ENCODE results near the gene COL27A1. TPM values are rescaled to one million over a fixed set of nuclear protein-coding genes. Genes with fewer than 3 reads are reported as not detected.
A peak's percentile ranks its signal among the peaks of the same experiment; 100 is the strongest.

The COL27A1 gene
- total and polyA plus RNA-seq, 5 donors: 2.6 to 10.3 (median 8.4) TPM

- DNase-seq (peak in 2 of 3 donors; percentile 83 to 86), ATAC-seq (peak; percentile 28 to 70)
- H3K4me3 ChIP-seq (ENCODE audit: low read length): no peak overlapping the region
- H3K4me1 ChIP-seq (ENCODE audit: control insufficient read depth, insufficient read depth, low read length): peaks cover 16% of the 10 kb centered on the region
- WGBS: 63% methylated on average over 7 of the region's 7 CpGs
- no peak overlapping the region for H3K27ac ChIP-seq (ENCODE audit: low read length)
- intact Hi-C loops (cut with DNase I): no loop called here
- no peaks in the 10 kb centered on the region for H3K27me3 ChIP-seq (ENCODE audit: control insufficient read depth, insufficient read depth)
- H3K9me3 ChIP-seq (ENCODE audit: control insufficient read depth, low read length): no peaks in the 10 kb centered on the region
Observed at GRCh38 chr9:114214686-114215414, 59.5 kb downstream of the COL27A1 start.

GRCh38 chr9:114216081-114216480 is 60.7 kb downstream of the COL27A1 start:
- ATAC-seq (peak; percentile 28 to 58), DNase-seq (peak in 2 of 3 donors; percentile 84 to 87)
- no peaks in the 10 kb centered on the region for H3K9me3 ChIP-seq (ENCODE audit: control insufficient read depth, low read length)
- H3K27ac ChIP-seq (ENCODE audit: low read length): no peak overlapping the region
- 40% methylated on average over 7 of the region's 7 CpGs for WGBS
- H3K27me3 ChIP-seq (ENCODE audit: control insufficient read depth, insufficient read depth): no peaks in the 10 kb centered on the region
- peaks cover 16% of the 10 kb centered on the region for H3K4me1 ChIP-seq (ENCODE audit: control insufficient read depth, insufficient read depth, low read length)
- H3K4me3 ChIP-seq (ENCODE audit: low read length): no peak overlapping the region
- intact Hi-C loops (cut with DNase I): no loop called here

- Histone ChIP-seq H3K4me3 (ENCODE audit: low read length) (no peak overlapping the region), H3K27me3 (ENCODE audit: control insufficient read depth, insufficient read depth) (no peaks in the 10 kb centered on the region), H3K4me1 (ENCODE audit: control insufficient read depth, insufficient read depth, low read length) (peaks cover 16% of the 10 kb centered on the region), H3K9me3 (ENCODE audit: control insufficient read depth, low read length) (no peaks in the 10 kb centered on the region), H3K27ac (ENCODE audit: low read length) (no peak overlapping the region)
- ATAC-seq (no peak), DNase-seq (no peak)
- intact Hi-C loops (cut with DNase I): no loop called here
- WGBS: 89% methylated on average over 4 of the region's 4 CpGs
Observed at GRCh38 chr9:114216976-114217375, 61.6 kb downstream of the COL27A1 start.

GRCh38 chr9:114218264-114219120 is 63.2 kb downstream of the COL27A1 start:
- Histone ChIP-seq H3K9me3 (ENCODE audit: control insufficient read depth, low read length) (no peaks in the 10 kb centered on the region), H3K27ac (ENCODE audit: low read length) (no peak overlapping the region), H3K4me3 (ENCODE audit: low read length) (no peak overlapping the region), H3K4me1 (ENCODE audit: control insufficient read depth, insufficient read depth, low read length) (peaks cover 16% of the 10 kb centered on the region), H3K27me3 (ENCODE audit: control insufficient read depth, insufficient read depth) (no peaks in the 10 kb centered on the region)
- intact Hi-C loops (cut with DNase I): no loop called here
- 89% methylated on average over 11 of the region's 11 CpGs for WGBS
- DNase-seq (no peak), ATAC-seq (no peak)

- ATAC-seq (no peak), DNase-seq (peak in 1 of 3 donors; percentile 32)
- 87% methylated on average over 8 of the region's 8 CpGs for WGBS
- H3K9me3 ChIP-seq (ENCODE audit: control insufficient read depth, low read length): no peaks in the 10 kb centered on the region
- H3K4me3 ChIP-seq (ENCODE audit: low read length): no peak overlapping the region
- no peaks in the 10 kb centered on the region for H3K27me3 ChIP-seq (ENCODE audit: control insufficient read depth, insufficient read depth)
- H3K27ac ChIP-seq (ENCODE audit: low read length): no peak overlapping the region
- H3K4me1 ChIP-seq (ENCODE audit: control insufficient read depth, insufficient read depth, low read length): peaks cover 9% of the 10 kb centered on the region
- intact Hi-C loops (cut with DNase I): no loop called here
Observed at GRCh38 chr9:114220061-114220541, 64.8 kb downstream of the COL27A1 start.

GRCh38 chr9:114221706-114222465 is 66.5 kb downstream of the COL27A1 start:
- H3K27ac ChIP-seq (ENCODE audit: low read length): no peak overlapping the region
- ATAC-seq (no peak), DNase-seq (peak in 1 of 3 donors; percentile 38)
- no peaks in the 10 kb centered on the region for H3K9me3 ChIP-seq (ENCODE audit: control insufficient read depth, low read length)
- no peaks in the 10 kb centered on the region for H3K27me3 ChIP-seq (ENCODE audit: control insufficient read depth, insufficient read depth)
- intact Hi-C loops (cut with DNase I): no loop called here
- 82% methylated on average over 10 of the region's 10 CpGs for WGBS
- H3K4me1 ChIP-seq (ENCODE audit: control insufficient read depth, insufficient read depth, low read length): no peaks in the 10 kb centered on the region
- no peak overlapping the region for H3K4me3 ChIP-seq (ENCODE audit: low read length)

GRCh38 chr9:114223564-114224246 is 68.4 kb downstream of the COL27A1 start:
- DNase-seq (no peak), ATAC-seq (peak in 1 of 2 donors; percentile 34)
- 66% methylated on average over 4 of the region's 4 CpGs for WGBS
- intact Hi-C loops (cut with DNase I): no loop called here
- Histone ChIP-seq H3K4me3 (ENCODE audit: low read length) (no peak overlapping the region), H3K4me1 (ENCODE audit: control insufficient read depth, insufficient read depth, low read length) (no peaks in the 10 kb centered on the region), H3K27me3 (ENCODE audit: control insufficient read depth, insufficient read depth) (no peaks in the 10 kb centered on the region), H3K9me3 (ENCODE audit: control insufficient read depth, low read length) (no peaks in the 10 kb centered on the region), H3K27ac (ENCODE audit: low read length) (no peak overlapping the region)

GRCh38 chr9:114224247-114224610 is 68.9 kb downstream of the COL27A1 start:
- no peak overlapping the region for H3K4me3 ChIP-seq (ENCODE audit: low read length)
- H3K9me3 ChIP-seq (ENCODE audit: control insufficient read depth, low read length): no peaks in the 10 kb centered on the region
- intact Hi-C loops (cut with DNase I): no loop called here
- WGBS: 39% methylated on average over 3 of the region's 3 CpGs
- DNase-seq (no peak), ATAC-seq (peak in 1 of 2 donors; percentile 8)
- H3K27me3 ChIP-seq (ENCODE audit: control insufficient read depth, insufficient read depth): no peaks in the 10 kb centered on the region
- no peak overlapping the region for H3K27ac ChIP-seq (ENCODE audit: low read length)
- no peaks in the 10 kb centered on the region for H3K4me1 ChIP-seq (ENCODE audit: control insufficient read depth, insufficient read depth, low read length)

- H3K4me3 ChIP-seq (ENCODE audit: low read length): no peak overlapping the region
- WGBS: 51% methylated on average over 11 of the region's 11 CpGs
- ATAC-seq: peak in 1 of 2 donors; percentile 12
- H3K27me3 ChIP-seq (ENCODE audit: control insufficient read depth, insufficient read depth): no peaks in the 10 kb centered on the region
- no peak overlapping the region for H3K27ac ChIP-seq (ENCODE audit: low read length)
- no peaks in the 10 kb centered on the region for H3K9me3 ChIP-seq (ENCODE audit: control insufficient read depth, low read length)
- no peaks in the 10 kb centered on the region for H3K4me1 ChIP-seq (ENCODE audit: control insufficient read depth, insufficient read depth, low read length)
- peak in 1 of 3 donors; percentile 61 for DNase-seq
- intact Hi-C loops (cut with DNase I): no loop called here
Observed at GRCh38 chr9:114225561-114226212, 70.3 kb downstream of the COL27A1 start.
